Upper lobe of right lung (tissue), 1 donor: ENCODE data around the gene DLEC1. TPM values are rescaled to one million over a fixed set of nuclear protein-coding genes. Genes with fewer than 3 reads are reported as not detected.
A peak's percentile ranks its signal among the peaks of the same experiment; 100 is the strongest.

Experiments
- ATAC-seq: fragments of 200-7000 bp; cut with Tn5 transposase; one replicate; pipeline ENCODE4 v1.9.1; 2020; ENCODE audit warnings: mild to moderate bottlenecking, moderate library complexity
- DNase-seq: peaks from one replicate; pipeline ENCODE4 v3.0.0-alpha.2; 2020
- H3K27ac ChIP-seq: fragments of 200-600 bp; one replicate; pipeline ENCODE4 v1.8.0; 2022
- H3K27me3 ChIP-seq: fragments of 200-600 bp; one replicate; pipeline ENCODE4 v1.8.0; 2022; ENCODE audit warnings: mild to moderate bottlenecking
- H3K36me3 ChIP-seq: fragments of 200-600 bp; one replicate; pipeline ENCODE4 v1.8.0; 2022
- H3K4me1 ChIP-seq: fragments of 200-600 bp; one replicate; pipeline ENCODE4 v1.8.0; 2022
- H3K4me3 ChIP-seq: fragments of 200-600 bp; one replicate; pipeline ENCODE4 v1.8.0; 2022; ENCODE audit warnings: mild to moderate bottlenecking
- H3K9me3 ChIP-seq: fragments of 200-600 bp; one replicate; pipeline ENCODE4 v1.8.0; 2022
- CTCF ChIP-seq: fragments of 200-600 bp; IDR thresholded peaks from one replicate; pipeline ENCODE4 v1.8.0; 2022; ENCODE audit warnings: antibody characterized with exemption
- intact Hi-C: fragments of 100-400 bp; cut with DNase I; formaldehyde crosslinking; loops from one replicate; pipeline ENCODE4 v1.11.0; 2022
- total RNA-seq: library from RNA; stranded (reverse); fragmentation: NEBNext Ultra II Directional; extraction: Animal tissue kit (Norgen Biotek cat#: 25700); gene quantifications from one replicate; pipeline ENCODE4 v1.2.1, GENCODE V29; 2021
- donor health status: DM: no; HTN: yes; CAD: no; lungs with severe emphysema.

DLEC1 gene
- total RNA-seq, 1 donor from 2014 or later: 2.7 TPM

GRCh38 chr3:38114875-38115644, 76.1 kb downstream of the DLEC1 start:
- H3K4me3 ChIP-seq: no peak overlapping the region
- no peaks in the 10 kb centered on the region for H3K4me1 ChIP-seq
- no peak for DNase-seq
- H3K27me3 ChIP-seq: no peaks in the 10 kb centered on the region
- no peak for ATAC-seq
- no peak for TF ChIP-seq CTCF
- peaks cover 5% of the 10 kb centered on the region for H3K36me3 ChIP-seq
- no peak overlapping the region for H3K27ac ChIP-seq
- H3K9me3 ChIP-seq: no peaks in the 10 kb centered on the region
- intact Hi-C loops: no loop called here

GRCh38 chr3:38115645-38116427, 76.8 kb downstream of the DLEC1 start:
- Histone ChIP-seq H3K27me3 (no peaks in the 10 kb centered on the region), H3K4me3 (no peak overlapping the region), H3K4me1 (no peaks in the 10 kb centered on the region), H3K36me3 (peaks cover 13% of the 10 kb centered on the region), H3K27ac (no peak overlapping the region), H3K9me3 (no peaks in the 10 kb centered on the region)
- intact Hi-C loops: no loop called here
- DNase-seq: no peak
- TF ChIP-seq CTCF: no peak
- no peak for ATAC-seq

- TF ChIP-seq CTCF: no peak
- DNase-seq (no peak), ATAC-seq (peak; percentile 1)
- Histone ChIP-seq H3K4me1 (no peaks in the 10 kb centered on the region), H3K36me3 (peaks cover 21% of the 10 kb centered on the region), H3K9me3 (no peaks in the 10 kb centered on the region), H3K27me3 (no peaks in the 10 kb centered on the region), H3K27ac (no peak overlapping the region), H3K4me3 (no peak overlapping the region)
- intact Hi-C loops: no loop called here
Observed at GRCh38 chr3:38116471-38117162, 77.6 kb downstream of the DLEC1 start.

- intact Hi-C loops: no loop called here
- Histone ChIP-seq H3K36me3 (peaks cover 27% of the 10 kb centered on the region), H3K4me1 (no peaks in the 10 kb centered on the region), H3K27ac (no peak overlapping the region), H3K9me3 (no peaks in the 10 kb centered on the region), H3K4me3 (no peak overlapping the region), H3K27me3 (no peaks in the 10 kb centered on the region)
- ATAC-seq: peak; percentile 78
- no peak for TF ChIP-seq CTCF
- DNase-seq: no peak
Observed at GRCh38 chr3:38117163-38117716, 78.2 kb downstream of the DLEC1 start.

- Histone ChIP-seq H3K27ac (no peak overlapping the region), H3K4me3 (no peak overlapping the region), H3K27me3 (no peaks in the 10 kb centered on the region), H3K9me3 (no peaks in the 10 kb centered on the region), H3K36me3 (peaks cover 33% of the 10 kb centered on the region), H3K4me1 (no peaks in the 10 kb centered on the region)
- intact Hi-C loops: no loop called here
- peak; percentile 80 for TF ChIP-seq CTCF
- DNase-seq: peak; percentile 85
- ATAC-seq: peak; percentile 89
Observed at GRCh38 chr3:38117748-38118420, 78.9 kb downstream of the DLEC1 start.
